HepG2 (cell line): ENCODE measurements around the gene TBC1D16. TPM values are rescaled to one million over a fixed set of nuclear protein-coding genes. Genes with fewer than 3 reads are reported as not detected.

ENCODE experiments used
- ATAD3A ChIP-seq: sonication (generic); formaldehyde crosslinking; IDR thresholded peaks from 2 replicates; pipeline ENCODE4 v1.4.0; 2020; ENCODE audit warnings: missing genetic modification reagents
- BCL6 ChIP-seq: IDR thresholded peaks from 2 replicates; pipeline ENCODE4 v1.6.1; 2016; ENCODE audit warnings: missing genetic modification reagents, missing compliant biosample characterization
- BORCS8-MEF2B ChIP-seq: sonication (generic); formaldehyde crosslinking; IDR thresholded peaks from 2 replicates; pipeline ENCODE4 v1.8.0; 2022; ENCODE audit warnings: mild to moderate bottlenecking, missing genetic modification reagents
- DPF2 ChIP-seq: sonication (generic); formaldehyde crosslinking; IDR thresholded peaks from 2 replicates; pipeline ENCODE4 v1.4.0; 2020; ENCODE audit warnings: mild to moderate bottlenecking, low read depth, missing genetic modification reagents, borderline replicate concordance
- EEA1 ChIP-seq: sonication (generic); formaldehyde crosslinking; IDR thresholded peaks from 2 replicates; pipeline ENCODE4 v1.5.1; 2020; ENCODE audit warnings: mild to moderate bottlenecking, missing genetic modification reagents, borderline replicate concordance
- GATA4 ChIP-seq: sonication (generic); IDR thresholded peaks from 2 replicates; pipeline ENCODE4 v1.6.1; 2016; ENCODE audit warnings: antibody characterized with exemption, low read depth, borderline replicate concordance
- HDAC1 ChIP-seq: sonication (generic); formaldehyde crosslinking; IDR thresholded peaks from 2 replicates; pipeline ENCODE4 v1.5.1; 2020; ENCODE audit warnings: mild to moderate bottlenecking, missing genetic modification reagents
- KAT7 ChIP-seq: IDR thresholded peaks from 2 replicates; pipeline ENCODE4 v1.6.1; 2018; ENCODE audit warnings: borderline replicate concordance, missing compliant biosample characterization
- SALL1 ChIP-seq: sonication (generic); formaldehyde crosslinking; IDR thresholded peaks from 2 replicates; pipeline ENCODE4 v1.8.0; 2022; ENCODE audit warnings: mild to moderate bottlenecking, missing genetic modification reagents
- ZKSCAN1 ChIP-seq: fragments of 150-350 bp; IDR thresholded peaks from 2 replicates; pipeline ENCODE4 v1.6.1; 2014; ENCODE audit warnings: low read length
- ZNF101 ChIP-seq: sonication (generic); formaldehyde crosslinking; IDR thresholded peaks from 2 replicates; pipeline ENCODE4 v1.4.0; 2020; ENCODE audit warnings: mild to moderate bottlenecking, low read depth, missing genetic modification reagents, borderline replicate concordance
- ZNF451 ChIP-seq: sonication (generic); formaldehyde crosslinking; IDR thresholded peaks from 2 replicates; pipeline ENCODE4 v1.5.0; 2020; ENCODE audit warnings: mild to moderate bottlenecking, missing genetic modification reagents
- ZNF572 ChIP-seq: sonication (generic); formaldehyde crosslinking; IDR thresholded peaks from 2 replicates; pipeline ENCODE4 v1.5.1; 2020; ENCODE audit warnings: mild to moderate bottlenecking, missing genetic modification reagents
- ZNF672 ChIP-seq: sonication (generic); formaldehyde crosslinking; IDR thresholded peaks from 2 replicates; pipeline ENCODE4 v1.8.1; 2022; ENCODE audit warnings: missing genetic modification reagents
- ZNF781 ChIP-seq: sonication (generic); formaldehyde crosslinking; IDR thresholded peaks from 2 replicates; pipeline ENCODE4 v1.5.1; 2020; ENCODE audit warnings: borderline replicate concordance, mild to moderate bottlenecking, missing genetic modification reagents; ENCODE audit errors: not compliant biosample characterization
- ZNF790 ChIP-seq: sonication (generic); formaldehyde crosslinking; IDR thresholded peaks from 2 replicates; pipeline ENCODE4 v1.8.0; 2022; ENCODE audit warnings: missing genetic modification reagents, mild to moderate bottlenecking, borderline replicate concordance
- polyA plus RNA-seq, 8 experiments: library from polyadenylated mRNA; depleted of rRNA in 3 of 8; stranded (reverse) in 7 of 8; unstranded in 1 of 8; fragments of >200 nt; fragmentation: Illumina TruSeq in 4 of 8; extraction: Trizol in 4 of 8; gene quantifications; 2 replicates each; pipeline versions ENCODE4 v1.2.1 to v1.2.3, GENCODE V29; 2011 to 2016; ENCODE audit warnings: low read depth in 4 of 8, missing spikeins in 1 of 8, mixed read lengths in 1 of 8; ENCODE audit not compliant: insufficient read depth in 1 of 8
- total RNA-seq, 5 experiments: library from RNA; depleted of rRNA; stranded (reverse); fragments of >200 nt; fragmentation: Illumina TruSeq; extraction: Trizol; gene quantifications; 2 replicates each; pipeline ENCODE4 v1.2.3, GENCODE V29; 2016; ENCODE audit warnings: low read depth in 1 of 5
- TF ChIP-seq, protein P1 (sequence below): IDR thresholded peaks from 2 replicates; pipeline ENCODE4 v1.6.1; 2016; ENCODE audit warnings: missing biosample characterization, missing genetic modification reagents, low read depth
- TF ChIP-seq, protein P2 (sequence below): sonication (generic); formaldehyde crosslinking; IDR thresholded peaks from 2 replicates; pipeline ENCODE4 v1.5.0; 2020; ENCODE audit warnings: missing genetic modification reagents
- TF ChIP-seq, protein P3 (sequence below), 2 experiments: sonication (generic) in 1 of 2; formaldehyde crosslinking in 1 of 2; IDR thresholded peaks; 2 replicates each; pipeline versions ENCODE4 v1.4.0 to v1.6.1; 2018 to 2020; ENCODE audit warnings: missing genetic modification reagents in 2 of 2, borderline replicate concordance in 1 of 2, low read depth in 1 of 2, mild to moderate bottlenecking in 1 of 2, missing biosample characterization in 1 of 2
- TF ChIP-seq, protein P4 (sequence below): sonication (generic); formaldehyde crosslinking; IDR thresholded peaks from 2 replicates; pipeline ENCODE4 v1.4.0; 2020; ENCODE audit warnings: missing genetic modification reagents, borderline replicate concordance
- TF ChIP-seq, protein P5 (sequence below): sonication (generic); formaldehyde crosslinking; IDR thresholded peaks from 2 replicates; pipeline ENCODE4 v1.4.0; 2020; ENCODE audit warnings: missing genetic modification reagents

Gene TBC1D16
- total and polyA plus RNA-seq, 2 of the 13 experiments (the other 11 are each of a cell fraction or from before 2014, with no cell fraction given) = 14.9 to 24.9 TPM

DNA sequence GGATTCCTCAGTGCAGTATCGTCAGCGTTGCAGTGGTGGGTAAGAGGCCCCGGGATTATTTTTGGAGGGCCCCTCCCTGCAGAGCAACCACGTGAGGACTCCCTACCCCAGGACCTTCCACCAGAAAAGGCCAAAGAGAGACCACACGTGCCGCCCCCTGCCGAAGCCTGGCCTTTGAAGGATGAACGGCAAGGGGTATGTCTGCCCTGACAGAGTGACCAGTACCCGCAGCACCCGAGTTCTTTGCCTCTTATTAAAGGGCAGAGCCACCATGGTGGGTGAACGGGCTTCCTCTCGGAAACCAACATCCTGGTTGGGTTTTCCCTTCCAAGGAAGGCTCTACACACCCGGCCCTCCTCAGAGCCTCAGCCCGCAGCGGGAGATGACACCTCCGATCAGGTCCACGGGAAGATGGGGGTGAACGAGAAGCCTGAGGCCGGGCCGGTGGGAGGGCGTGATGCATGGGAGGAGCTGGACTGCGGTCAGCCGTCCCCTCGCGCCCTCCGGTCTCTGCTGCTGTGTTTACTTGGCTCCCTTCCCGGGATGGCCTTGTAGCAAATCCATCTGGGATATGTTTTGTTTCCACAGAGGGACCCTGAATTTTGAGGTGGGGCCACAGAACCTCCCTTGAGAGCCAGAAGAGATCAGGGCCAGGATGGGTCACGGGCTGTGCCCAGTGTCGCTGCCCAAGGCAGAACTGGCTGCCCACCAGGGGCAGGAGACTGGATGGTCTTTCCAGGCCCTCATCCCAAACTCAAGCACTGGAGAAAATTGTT, 49.1 kb downstream of the TBC1D16 start (continued):
- TF ChIP-seq, protein P1, sequence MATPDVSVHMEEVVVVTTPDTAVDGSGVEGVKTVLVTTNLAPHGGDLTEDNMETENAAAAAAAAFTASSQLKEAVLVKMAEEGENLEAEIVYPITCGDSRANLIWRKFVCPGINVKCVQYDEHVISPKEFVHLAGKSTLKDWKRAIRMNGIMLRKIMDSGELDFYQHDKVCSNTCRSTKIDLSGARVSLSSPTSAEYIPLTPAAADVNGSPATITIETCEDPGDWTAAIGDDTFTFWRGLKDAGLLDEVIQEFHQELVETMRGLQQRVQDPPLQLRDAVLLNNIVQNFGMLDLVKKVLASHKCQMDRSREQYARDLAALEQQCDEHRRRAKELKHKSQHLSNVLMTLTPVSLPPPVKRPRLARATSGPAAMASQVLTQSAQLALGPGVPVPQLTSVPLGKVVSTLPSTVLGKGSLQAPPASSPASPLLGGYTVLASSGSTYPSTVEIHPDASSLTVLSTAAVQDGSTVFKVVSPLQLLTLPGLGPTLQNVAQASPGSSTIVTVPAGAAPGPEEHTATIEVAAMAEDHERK = no peak
- TF ChIP-seq KAT7 (CRISPR knock-in tag) = peak; percentile 82; the same call in 1 of the 2 replicates
- peak; percentile 98 for TF ChIP-seq SALL1 (CRISPR knock-in tag)
- peak; percentile 88 for TF ChIP-seq BCL6 (CRISPR knock-in tag)
- no peak for TF ChIP-seq ZNF672 (CRISPR knock-in tag)
- TF ChIP-seq ATAD3A (CRISPR knock-in tag) = no peak
- TF ChIP-seq ZNF781 (CRISPR knock-in tag) = peak; percentile 65
- 0 out of 2 replicates have a peak, but pooled peaks have one; percentile 29 for TF ChIP-seq ZNF790 (CRISPR knock-in tag)
- TF ChIP-seq, protein P2, sequence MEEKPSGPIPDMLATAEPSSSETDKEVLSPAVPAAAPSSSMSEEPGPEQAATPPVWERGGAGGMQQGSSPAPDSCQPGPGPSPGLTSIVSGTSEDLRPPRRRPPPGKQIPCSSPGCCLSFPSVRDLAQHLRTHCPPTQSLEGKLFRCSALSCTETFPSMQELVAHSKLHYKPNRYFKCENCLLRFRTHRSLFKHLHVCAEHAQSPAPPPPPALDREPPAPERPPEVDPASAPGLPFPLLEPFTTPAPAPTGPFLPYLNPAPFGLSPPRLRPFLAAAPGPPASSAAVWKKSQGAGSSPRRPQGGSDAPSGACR (CRISPR knock-in tag) = peak; percentile 91
- TF ChIP-seq EEA1 = peak; percentile 24; the same call in 1 of the 2 replicates
- TF ChIP-seq ZNF451 (CRISPR knock-in tag) = peak; percentile 29; the same call in 1 of the 2 replicates
- TF ChIP-seq BORCS8-MEF2B = peak; percentile 52; the same call in 1 of the 2 replicates
- 0 out of 2 replicates have a peak, but pooled peaks have one; percentile 84 for TF ChIP-seq ZNF572
- TF ChIP-seq ZNF101 (CRISPR knock-in tag) = peak; percentile 73; the same call in 1 of the 2 replicates
- peak; percentile 28; the same call in 1 of the 2 replicates for TF ChIP-seq GATA4
- peak; percentile 96 for TF ChIP-seq DPF2 (CRISPR knock-in tag)
- TF ChIP-seq, protein P3, sequence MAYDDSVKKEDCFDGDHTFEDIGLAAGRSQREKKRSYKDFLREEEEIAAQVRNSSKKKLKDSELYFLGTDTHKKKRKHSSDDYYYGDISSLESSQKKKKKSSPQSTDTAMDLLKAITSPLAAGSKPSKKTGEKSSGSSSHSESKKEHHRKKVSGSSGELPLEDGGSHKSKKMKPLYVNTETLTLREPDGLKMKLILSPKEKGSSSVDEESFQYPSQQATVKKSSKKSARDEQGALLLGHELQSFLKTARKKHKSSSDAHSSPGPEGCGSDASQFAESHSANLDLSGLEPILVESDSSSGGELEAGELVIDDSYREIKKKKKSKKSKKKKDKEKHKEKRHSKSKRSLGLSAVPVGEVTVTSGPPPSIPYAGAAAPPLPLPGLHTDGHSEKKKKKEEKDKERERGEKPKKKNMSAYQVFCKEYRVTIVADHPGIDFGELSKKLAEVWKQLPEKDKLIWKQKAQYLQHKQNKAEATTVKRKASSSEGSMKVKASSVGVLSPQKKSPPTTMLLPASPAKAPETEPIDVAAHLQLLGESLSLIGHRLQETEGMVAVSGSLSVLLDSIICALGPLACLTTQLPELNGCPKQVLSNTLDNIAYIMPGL (CRISPR knock-in tag; IDR thresholded peaks at IDR 0.05; ENCODE audit: borderline replicate concordance in 1 of 2, low read depth in 1 of 2) = peak in 1 of 2 experiments; percentile 60; a peak in 3 of 4 replicates
- TF ChIP-seq HDAC1 (CRISPR knock-in tag) = peak; percentile 73
- TF ChIP-seq, protein P4, sequence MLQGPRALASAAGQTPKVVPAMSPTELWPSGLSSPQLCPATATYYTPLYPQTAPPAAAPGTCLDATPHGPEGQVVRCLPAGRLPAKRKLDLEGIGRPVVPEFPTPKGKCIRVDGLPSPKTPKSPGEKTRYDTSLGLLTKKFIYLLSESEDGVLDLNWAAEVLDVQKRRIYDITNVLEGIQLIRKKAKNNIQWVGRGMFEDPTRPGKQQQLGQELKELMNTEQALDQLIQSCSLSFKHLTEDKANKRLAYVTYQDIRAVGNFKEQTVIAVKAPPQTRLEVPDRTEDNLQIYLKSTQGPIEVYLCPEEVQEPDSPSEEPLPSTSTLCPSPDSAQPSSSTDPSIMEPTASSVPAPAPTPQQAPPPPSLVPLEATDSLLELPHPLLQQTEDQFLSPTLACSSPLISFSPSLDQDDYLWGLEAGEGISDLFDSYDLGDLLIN (CRISPR knock-in tag) = peak; percentile 48; the same call in 1 of the 2 replicates
- no peak for TF ChIP-seq ZKSCAN1
- TF ChIP-seq, protein P5, sequence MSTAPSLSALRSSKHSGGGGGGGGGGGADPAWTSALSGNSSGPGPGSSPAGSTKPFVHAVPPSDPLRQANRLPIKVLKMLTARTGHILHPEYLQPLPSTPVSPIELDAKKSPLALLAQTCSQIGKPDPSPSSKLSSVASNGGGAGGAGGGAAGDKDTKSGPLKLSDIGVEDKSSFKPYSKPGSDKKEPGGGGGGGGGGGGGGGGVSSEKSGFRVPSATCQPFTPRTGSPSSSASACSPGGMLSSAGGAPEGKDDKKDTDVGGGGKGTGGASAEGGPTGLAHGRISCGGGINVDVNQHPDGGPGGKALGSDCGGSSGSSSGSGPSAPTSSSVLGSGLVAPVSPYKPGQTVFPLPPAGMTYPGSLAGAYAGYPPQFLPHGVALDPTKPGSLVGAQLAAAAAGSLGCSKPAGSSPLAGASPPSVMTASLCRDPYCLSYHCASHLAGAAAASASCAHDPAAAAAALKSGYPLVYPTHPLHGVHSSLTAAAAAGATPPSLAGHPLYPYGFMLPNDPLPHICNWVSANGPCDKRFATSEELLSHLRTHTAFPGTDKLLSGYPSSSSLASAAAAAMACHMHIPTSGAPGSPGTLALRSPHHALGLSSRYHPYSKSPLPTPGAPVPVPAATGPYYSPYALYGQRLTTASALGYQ (CRISPR knock-in tag) = 0 out of 2 replicates have a peak, but pooled peaks have one; percentile 35
